Prostate gland (tissue), 2 donors: ENCODE results near the gene PDIA5.

Source experiments
- CTCF ChIP-seq, 4 experiments: fragments of 200-600 bp in 2 of 4; fragments of 450-650 bp in 2 of 4; sonication (generic) in 2 of 4; IDR thresholded peaks; 1 replicate in 3 of 4; 2 replicates in 1 of 4; pipeline ENCODE4 v1.5.1; 2016 to 2019; ENCODE audit warnings: antibody characterized with exemption in 4 of 4, mild to moderate bottlenecking in 2 of 4, moderate library complexity in 2 of 4
- POLR2A ChIP-seq: fragments of 450-650 bp; IDR thresholded peaks from one replicate; pipeline ENCODE4 v1.6.1; 2016; ENCODE audit warnings: antibody characterized with exemption, mild to moderate bottlenecking

GRCh38 chr3:123100193-123100776 is 33.5 kb downstream of the PDIA5 start:
- no peak for TF ChIP-seq POLR2A
- TF ChIP-seq CTCF (IDR thresholded peaks at IDR 0.05) = no peak
